ENCODE data around the gene ERICH4. TPM values are rescaled to one million over a fixed set of nuclear protein-coding genes. Genes with fewer than 3 reads are reported as not detected.

The ERICH4 gene
- total RNA-seq, 2 donors from 2014 or later: not detected

- no peak overlapping the region for H3K27ac ChIP-seq
- H3K4me1 ChIP-seq (replicated peaks): no peaks in the 10 kb centered on the region
- H3K36me3 ChIP-seq: no peaks in the 10 kb centered on the region
- H3K4me3 ChIP-seq: no peak overlapping the region
- WGBS: 4% methylated on average over 22 of the region's 22 CpGs
- TF ChIP-seq CTCF (IDR thresholded peaks at IDR 0.05): peak; percentile 95 to 97 (median 96)
- no peak for TF ChIP-seq POLR2A (IDR thresholded peaks at IDR 0.05)
- peak; percentile 37 for TF ChIP-seq POLR2AphosphoS5 (IDR thresholded peaks at IDR 0.05)
- H3K27me3 ChIP-seq (replicated peaks; ENCODE audit: insufficient read depth): no peaks in the 10 kb centered on the region
- intact Hi-C loops (cut with DNase I): loop anchor here (10.0 kb wide), 1 partner anchor 126 kb away; the partner anchor contains the start of gene CEACAM21
- no peaks in the 10 kb centered on the region for H3K9me3 ChIP-seq
- peak; percentile 61 for DNase-seq (ENCODE audit: low spot score)
These were observed 6.3 kb downstream of the ERICH4 start for GRCh38 chr19:41449079-41449864.

- Histone ChIP-seq H3K9me3 (no peaks in the 10 kb centered on the region), H3K36me3 (no peaks in the 10 kb centered on the region), H3K4me3 (no peak overlapping the region), H3K4me1 (replicated peaks) (no peaks in the 10 kb centered on the region), H3K27me3 (replicated peaks; ENCODE audit: insufficient read depth) (no peaks in the 10 kb centered on the region), H3K27ac (no peak overlapping the region)
- 77% methylated on average over 3 of the region's 3 CpGs for WGBS
- no peak for DNase-seq (ENCODE audit: low spot score)
- intact Hi-C loops (cut with DNase I): loop anchor here (10.0 kb wide), 2 partner anchors 125 to 145 kb away; partner anchors contain the start of gene CEACAM21
- TF ChIP-seq CTCF (IDR thresholded peaks at IDR 0.05) (no peak), POLR2A (IDR thresholded peaks at IDR 0.05) (no peak), POLR2AphosphoS5 (IDR thresholded peaks at IDR 0.05) (no peak)
These were observed 6.9 kb downstream of the ERICH4 start for GRCh38 chr19:41449865-41450178.

GRCh38 chr19:41452584-41453275, 9.8 kb downstream of the ERICH4 start:
- DNase-seq (ENCODE audit: low spot score): no peak
- Histone ChIP-seq H3K27me3 (replicated peaks; ENCODE audit: insufficient read depth) (no peaks in the 10 kb centered on the region), H3K4me3 (no peak overlapping the region), H3K27ac (no peak overlapping the region), H3K36me3 (no peaks in the 10 kb centered on the region), H3K4me1 (replicated peaks) (no peaks in the 10 kb centered on the region), H3K9me3 (no peaks in the 10 kb centered on the region)
- TF ChIP-seq CTCF (IDR thresholded peaks at IDR 0.05) (no peak), POLR2A (IDR thresholded peaks at IDR 0.05) (no peak)
- 79% methylated on average over 6 of the region's 6 CpGs for WGBS
- intact Hi-C loops (cut with DNase I): loop anchor here (10.0 kb wide), 1 partner anchor 142 kb away; no protein-coding TSS in a partner anchor

DNA sequence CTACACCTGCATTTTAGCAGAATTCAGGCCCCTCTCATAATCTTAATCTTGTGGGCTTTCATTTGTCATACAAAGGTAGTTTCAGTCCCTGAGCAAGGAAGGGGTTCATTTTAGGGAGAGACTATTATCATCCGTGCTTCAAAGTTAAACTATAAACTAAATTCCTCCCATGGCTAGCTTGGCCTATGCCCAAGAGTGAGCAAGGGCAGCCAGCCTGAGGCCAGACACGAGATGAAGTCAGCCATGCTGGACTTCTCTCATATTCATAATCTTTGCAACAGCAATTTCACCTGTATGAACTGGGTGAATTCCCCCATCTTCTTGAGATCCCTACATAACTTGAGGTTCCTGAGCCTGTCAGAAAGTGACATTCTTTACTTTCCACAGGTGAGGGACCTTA, 13.0 kb downstream of the ERICH4 start:
- 14% methylated on average over 2 of the region's 2 CpGs for WGBS
- Histone ChIP-seq H3K27ac (peak overlapping the region; percentile 48 to 54), H3K36me3 (no peaks in the 10 kb centered on the region), H3K4me1 (replicated peaks) (no peaks in the 10 kb centered on the region), H3K27me3 (replicated peaks; ENCODE audit: insufficient read depth) (no peaks in the 10 kb centered on the region), H3K9me3 (no peaks in the 10 kb centered on the region), H3K4me3 (no peak overlapping the region)
- DNase-seq (ENCODE audit: low spot score): no peak
- intact Hi-C loops (cut with DNase I): loop anchor here (10.0 kb wide), 1 partner anchor 139 kb away; no protein-coding TSS in a partner anchor
- TF ChIP-seq POLR2AphosphoS5 (IDR thresholded peaks at IDR 0.05) (no peak), POLR2A (IDR thresholded peaks at IDR 0.05) (no peak), CTCF (IDR thresholded peaks at IDR 0.05) (no peak)
